ENCODE measurements around the gene MTFMT.

GRCh38 chr15:64951777-64952418 lies 77.5 kb downstream of the MTFMT start:
- TF ChIP-seq CTCF (IDR thresholded peaks at IDR 0.05; ENCODE audit: insufficient read depth, low read length): no peak
- TF ChIP-seq GABPA (IDR thresholded peaks at IDR 0.05; ENCODE audit: low read depth): no peak

Measured in HL-60 (cell line).